Epithelial cell of esophagus (primary cell): Measurements from ENCODE around the gene IFNAR2.
A peak's percentile ranks its signal among the peaks of the same experiment; 100 is the strongest.

ENCODE experiments used
- DNase-seq: peaks from one replicate; pipeline ENCODE4 v3.0.0; 2010; ENCODE audit warnings: low read depth
- H3K4me3 ChIP-seq: 2 replicates; pipeline ENCODE4 v1.5.1; 2011; ENCODE audit warnings: mild to moderate bottlenecking, low read length, control low read depth
- TF ChIP-seq, protein P1 (sequence below): IDR thresholded peaks from 2 replicates; pipeline ENCODE4 v1.5.1; 2011; ENCODE audit warnings: low read depth, mild to moderate bottlenecking, low read length, control low read depth, inconsistent platforms; ENCODE audit not compliant: insufficient read depth; ENCODE audit errors: missing control alignments

The IFNAR2 gene

DNA sequence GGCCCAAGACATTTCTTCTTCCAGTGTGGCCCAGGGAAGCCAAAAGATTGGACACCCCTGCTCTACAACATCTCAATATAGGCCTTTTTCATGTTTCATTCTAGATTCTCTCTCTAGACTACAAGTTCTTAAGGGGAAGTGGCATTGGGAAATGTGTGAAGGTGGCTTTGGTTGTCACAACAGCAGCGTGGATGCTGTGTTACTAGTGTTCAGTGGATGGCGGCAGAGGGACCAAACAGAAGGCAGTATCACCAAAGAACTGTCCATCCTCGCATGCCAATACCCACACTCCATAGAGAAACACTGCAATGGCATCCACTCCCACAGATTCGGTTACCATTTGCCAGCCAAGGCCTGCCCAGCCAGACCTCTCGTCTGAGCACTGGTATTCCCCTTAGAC, 24.3 kb upstream of the IFNAR2 start:
- DNase-seq = no peak
- H3K4me3 ChIP-seq = no peak overlapping the region
- TF ChIP-seq, protein P1, sequence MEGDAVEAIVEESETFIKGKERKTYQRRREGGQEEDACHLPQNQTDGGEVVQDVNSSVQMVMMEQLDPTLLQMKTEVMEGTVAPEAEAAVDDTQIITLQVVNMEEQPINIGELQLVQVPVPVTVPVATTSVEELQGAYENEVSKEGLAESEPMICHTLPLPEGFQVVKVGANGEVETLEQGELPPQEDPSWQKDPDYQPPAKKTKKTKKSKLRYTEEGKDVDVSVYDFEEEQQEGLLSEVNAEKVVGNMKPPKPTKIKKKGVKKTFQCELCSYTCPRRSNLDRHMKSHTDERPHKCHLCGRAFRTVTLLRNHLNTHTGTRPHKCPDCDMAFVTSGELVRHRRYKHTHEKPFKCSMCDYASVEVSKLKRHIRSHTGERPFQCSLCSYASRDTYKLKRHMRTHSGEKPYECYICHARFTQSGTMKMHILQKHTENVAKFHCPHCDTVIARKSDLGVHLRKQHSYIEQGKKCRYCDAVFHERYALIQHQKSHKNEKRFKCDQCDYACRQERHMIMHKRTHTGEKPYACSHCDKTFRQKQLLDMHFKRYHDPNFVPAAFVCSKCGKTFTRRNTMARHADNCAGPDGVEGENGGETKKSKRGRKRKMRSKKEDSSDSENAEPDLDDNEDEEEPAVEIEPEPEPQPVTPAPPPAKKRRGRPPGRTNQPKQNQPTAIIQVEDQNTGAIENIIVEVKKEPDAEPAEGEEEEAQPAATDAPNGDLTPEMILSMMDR = no peak

DNA sequence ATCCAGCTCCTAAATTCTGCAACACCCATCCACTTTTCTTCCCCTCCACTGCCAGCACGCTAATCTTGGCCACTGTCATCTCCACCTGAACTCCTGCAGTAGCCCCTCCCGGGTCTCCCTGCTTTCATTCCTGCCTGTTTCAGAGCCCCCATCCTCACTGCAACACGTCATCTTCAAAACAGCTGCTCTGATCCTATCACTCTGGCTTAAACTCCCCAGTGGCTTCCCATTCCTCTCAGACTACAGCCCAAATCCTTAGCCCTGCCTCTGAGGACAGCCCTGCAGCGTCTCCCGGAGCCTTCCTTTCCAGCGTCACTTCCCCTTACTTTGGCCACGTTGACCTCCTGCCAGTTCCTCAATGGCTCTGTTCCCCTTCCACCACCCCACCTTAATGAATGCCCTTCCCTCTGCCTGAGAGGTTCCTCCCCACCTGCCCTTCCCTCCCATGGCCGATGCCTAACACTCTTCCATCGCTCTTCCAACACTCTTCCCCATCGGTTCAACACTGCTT, 22.9 kb upstream of the IFNAR2 start:
- DNase-seq = no peak
- TF ChIP-seq, protein P1 = no peak
- H3K4me3 ChIP-seq = no peak overlapping the region

DNA sequence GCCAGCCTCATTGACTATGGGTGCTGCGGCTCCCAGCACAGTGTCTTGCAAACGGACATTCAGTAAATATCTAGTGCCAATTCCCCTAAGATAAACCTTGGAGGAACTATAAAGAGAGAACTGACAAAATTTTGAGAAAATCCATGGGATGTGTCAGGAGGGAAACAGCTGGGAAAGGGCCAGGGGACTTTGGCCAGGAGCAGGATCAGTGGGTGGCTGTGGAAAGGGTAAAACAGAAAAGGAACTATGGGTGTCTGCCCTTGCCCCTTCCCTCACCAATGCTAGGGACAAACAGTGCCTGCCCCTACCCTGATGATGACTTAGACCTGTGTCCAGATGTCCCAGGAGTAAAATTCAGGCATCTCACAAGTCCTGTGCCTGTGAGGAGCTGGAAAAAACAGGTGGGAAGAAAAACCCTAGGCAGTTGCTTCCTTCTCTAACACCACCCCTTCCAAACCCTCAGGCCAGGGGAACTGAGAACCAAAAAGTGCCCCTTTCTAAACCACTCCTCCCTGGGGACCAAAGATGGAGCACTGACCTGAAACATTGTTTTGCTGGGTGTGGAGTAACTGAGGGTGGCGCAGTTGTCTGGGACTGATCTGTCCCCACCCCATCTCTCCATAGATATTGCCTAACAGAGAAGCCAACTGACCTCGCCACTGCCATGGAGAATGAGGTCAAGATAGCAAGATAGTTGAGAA, 22.1 kb upstream of the IFNAR2 start:
- no peak overlapping the region for H3K4me3 ChIP-seq
- no peak for DNase-seq
- TF ChIP-seq, protein P1 = no peak

DNA sequence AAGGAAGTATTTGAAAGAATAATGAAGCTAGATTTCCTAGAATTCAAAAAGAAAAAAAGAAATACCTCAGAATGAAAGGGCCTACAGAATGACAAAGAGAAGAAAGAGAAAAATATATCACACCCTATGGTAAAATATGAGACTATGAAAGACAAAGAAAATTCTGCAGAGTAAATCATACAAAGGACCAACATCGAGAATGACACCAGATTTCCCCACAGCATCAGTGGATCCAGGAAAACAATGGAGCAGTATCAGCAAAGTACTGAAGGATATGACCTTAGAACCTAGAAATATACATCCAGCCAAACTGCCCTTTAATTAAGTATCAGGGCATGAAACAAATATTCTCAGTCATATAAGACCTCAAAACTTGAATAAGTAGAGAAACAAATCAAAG, 21.2 kb upstream of the IFNAR2 start:
- TF ChIP-seq, protein P1 = no peak
- peak; percentile 21 for DNase-seq
- H3K4me3 ChIP-seq = no peak overlapping the region

DNA sequence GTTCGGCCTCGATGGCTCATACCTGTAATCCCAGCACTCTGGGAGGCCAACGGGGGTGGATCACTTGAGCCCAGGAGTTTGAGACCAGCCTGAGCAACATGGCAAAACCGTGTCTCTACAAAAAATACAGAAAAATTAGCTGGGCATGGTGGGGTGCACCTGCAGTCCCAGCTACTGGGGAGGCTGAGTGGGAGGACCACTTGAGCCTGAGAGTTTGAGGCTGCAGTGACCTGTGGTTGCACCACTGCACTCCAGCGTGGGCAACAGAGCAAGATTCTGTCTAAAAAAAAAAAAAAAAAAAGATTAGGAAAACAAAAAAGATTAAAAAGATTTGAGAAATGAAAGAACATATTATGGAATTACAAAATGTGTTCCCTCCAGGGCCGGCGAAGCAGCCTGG, 18.4 kb upstream of the IFNAR2 start:
- no peak for DNase-seq
- H3K4me3 ChIP-seq = no peak overlapping the region
- TF ChIP-seq, protein P1 = no peak

DNA sequence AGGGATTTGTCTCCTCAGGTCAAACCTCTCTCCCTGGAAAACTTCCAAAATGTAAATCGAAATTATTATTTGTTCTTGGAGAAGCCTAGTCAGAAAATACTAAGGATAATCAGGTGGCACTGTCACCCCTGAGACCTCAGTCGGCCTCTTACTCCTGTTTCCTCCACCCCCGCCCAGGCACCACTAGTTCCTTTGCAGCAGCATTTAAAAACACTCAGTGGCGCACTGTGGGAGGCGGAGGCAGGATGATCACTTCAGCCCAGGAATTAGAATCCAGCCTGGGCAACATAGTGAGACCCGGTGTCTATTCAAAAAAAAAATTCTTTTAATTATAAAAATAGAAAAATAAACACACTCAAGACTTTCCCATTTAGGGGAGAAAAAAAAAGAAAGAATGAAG, 18.0 kb upstream of the IFNAR2 start:
- no peak overlapping the region for H3K4me3 ChIP-seq
- TF ChIP-seq, protein P1 = no peak
- no peak for DNase-seq
